HG03378 (cell line): Measurements from ENCODE around the gene SORL1.

Experiments used
- ATAC-seq: cut with Tn5 transposase; IDR thresholded peaks from one replicate; pipeline ENCODE4 v1.9.1; 2021; ENCODE audit warnings: mild to moderate bottlenecking, moderate library complexity; ENCODE audit not compliant: unreplicated experiment

The SORL1 gene

GRCh38 chr11:121474680-121475079 is 22.6 kb downstream of the SORL1 start:
- no peak for ATAC-seq

GRCh38 chr11:121476379-121477032 is 24.4 kb downstream of the SORL1 start:
- no peak for ATAC-seq

GRCh38 chr11:121478226-121478894 is 26.2 kb downstream of the SORL1 start:
- no peak for ATAC-seq

GRCh38 chr11:121478895-121479697 is 27.0 kb downstream of the SORL1 start:
- ATAC-seq: no peak

- no peak for ATAC-seq
Measured at GRCh38 chr11:121479698-121480238, 27.7 kb downstream of the SORL1 start.

GRCh38 chr11:121481484-121482230 is 29.5 kb downstream of the SORL1 start:
- ATAC-seq: peak; percentile 57

GRCh38 chr11:121482231-121483129 is 30.4 kb downstream of the SORL1 start:
- peak; percentile 87 for ATAC-seq

- no peak for ATAC-seq
Measured at GRCh38 chr11:121483805-121484480, 31.8 kb downstream of the SORL1 start.

GRCh38 chr11:121485216-121485615 is 33.1 kb downstream of the SORL1 start:
- no peak for ATAC-seq

- no peak for ATAC-seq
Measured at GRCh38 chr11:121486054-121486453, 33.9 kb downstream of the SORL1 start.

- ATAC-seq: no peak
Measured at GRCh38 chr11:121487191-121487590, 35.1 kb downstream of the SORL1 start.

- ATAC-seq: no peak
Measured at GRCh38 chr11:121488170-121488569, 36.1 kb downstream of the SORL1 start.

- ATAC-seq: no peak
Measured at GRCh38 chr11:121488641-121489040, 36.5 kb downstream of the SORL1 start.

- ATAC-seq: no peak
Measured at GRCh38 chr11:121489823-121490222, 37.7 kb downstream of the SORL1 start.

- peak; percentile 70 for ATAC-seq
Measured at GRCh38 chr11:121494355-121495099, 42.4 kb downstream of the SORL1 start.

- ATAC-seq: no peak
Measured at GRCh38 chr11:121497176-121497998, 45.3 kb downstream of the SORL1 start.

GRCh38 chr11:121499405-121499804 is 47.3 kb downstream of the SORL1 start:
- ATAC-seq: no peak

- no peak for ATAC-seq
Measured at GRCh38 chr11:121500275-121500674, 48.2 kb downstream of the SORL1 start.
